GM21717 (cell line): ENCODE results near the gene ANO6.
"Not testable (repeated sequence)": the region's sequence is repeated elsewhere in the genome, so short reads cannot be mapped to it uniquely, and the experiment has no call there.

Experiments used
- ATAC-seq: cut with Tn5 transposase; IDR thresholded peaks from one replicate; pipeline ENCODE4 v1.9.1; 2021; ENCODE audit warnings: mild to moderate bottlenecking, moderate library complexity; ENCODE audit not compliant: unreplicated experiment

ANO6 gene

GRCh38 chr12:45388545-45388944, 172.7 kb downstream of the ANO6 start:
- ATAC-seq, result no peak

DNA sequence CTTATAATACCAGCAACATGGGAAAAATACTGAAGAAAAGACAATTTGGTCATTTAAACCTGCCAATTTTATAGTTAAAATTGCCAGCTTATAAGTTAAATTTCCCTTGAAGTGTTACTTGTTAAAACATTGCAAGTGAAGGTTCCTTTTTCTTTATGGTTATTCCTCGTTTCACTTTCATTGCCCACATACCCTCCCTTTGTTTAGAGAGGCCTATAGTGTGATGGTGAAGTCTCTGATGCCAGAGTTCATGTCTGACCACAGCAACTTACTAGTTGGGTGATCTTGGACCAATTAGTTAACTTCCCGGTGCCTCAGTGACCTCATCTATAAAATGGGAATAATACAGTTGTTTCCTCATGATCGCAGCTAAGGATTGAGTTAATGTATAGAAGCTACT, 173.5 kb downstream of the ANO6 start:
- no peak for ATAC-seq

GRCh38 chr12:45397499-45397898, 181.6 kb downstream of the ANO6 start:
- ATAC-seq, result not testable (repeated sequence)

DNA sequence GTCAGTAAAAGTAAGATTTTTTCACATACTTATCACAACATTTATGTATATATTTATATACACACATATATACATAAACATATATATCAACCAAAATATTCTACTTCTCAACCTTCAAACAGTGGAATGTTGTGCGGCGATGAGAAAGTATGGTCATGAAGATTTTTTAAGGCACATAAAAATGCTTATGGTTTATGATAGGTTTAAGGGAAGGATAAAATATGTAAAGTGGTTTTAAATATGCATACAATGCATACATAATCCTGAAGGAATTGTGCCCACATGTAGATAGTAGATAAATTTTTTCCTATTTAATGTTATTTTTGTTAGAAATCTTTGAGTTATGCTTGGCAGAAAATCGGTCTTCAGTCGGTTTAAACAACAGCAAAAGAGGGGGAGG, 182.7 kb downstream of the ANO6 start:
- ATAC-seq, result no peak

DNA sequence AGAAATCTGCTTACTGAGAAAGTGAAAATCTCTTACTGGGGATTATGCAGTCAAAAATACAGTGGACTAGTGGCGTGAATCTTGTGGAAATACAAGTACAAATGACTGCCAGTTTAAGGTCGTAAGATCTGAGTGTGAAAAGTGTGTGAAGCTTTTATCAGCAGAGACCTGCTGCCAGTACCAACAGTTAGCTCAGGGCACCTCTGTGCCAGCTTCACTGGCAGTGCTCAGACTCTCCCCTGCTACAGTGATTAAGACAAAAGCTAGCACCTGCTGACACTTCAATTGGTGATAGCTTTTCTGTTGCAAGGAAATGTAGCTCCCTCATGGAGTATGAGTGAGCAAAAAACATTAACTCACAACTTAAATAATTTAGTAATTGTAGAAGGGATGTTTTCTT, 185.1 kb downstream of the ANO6 start:
- no peak for ATAC-seq

GRCh38 chr12:45402288-45402687, 186.4 kb downstream of the ANO6 start:
- no peak for ATAC-seq

DNA sequence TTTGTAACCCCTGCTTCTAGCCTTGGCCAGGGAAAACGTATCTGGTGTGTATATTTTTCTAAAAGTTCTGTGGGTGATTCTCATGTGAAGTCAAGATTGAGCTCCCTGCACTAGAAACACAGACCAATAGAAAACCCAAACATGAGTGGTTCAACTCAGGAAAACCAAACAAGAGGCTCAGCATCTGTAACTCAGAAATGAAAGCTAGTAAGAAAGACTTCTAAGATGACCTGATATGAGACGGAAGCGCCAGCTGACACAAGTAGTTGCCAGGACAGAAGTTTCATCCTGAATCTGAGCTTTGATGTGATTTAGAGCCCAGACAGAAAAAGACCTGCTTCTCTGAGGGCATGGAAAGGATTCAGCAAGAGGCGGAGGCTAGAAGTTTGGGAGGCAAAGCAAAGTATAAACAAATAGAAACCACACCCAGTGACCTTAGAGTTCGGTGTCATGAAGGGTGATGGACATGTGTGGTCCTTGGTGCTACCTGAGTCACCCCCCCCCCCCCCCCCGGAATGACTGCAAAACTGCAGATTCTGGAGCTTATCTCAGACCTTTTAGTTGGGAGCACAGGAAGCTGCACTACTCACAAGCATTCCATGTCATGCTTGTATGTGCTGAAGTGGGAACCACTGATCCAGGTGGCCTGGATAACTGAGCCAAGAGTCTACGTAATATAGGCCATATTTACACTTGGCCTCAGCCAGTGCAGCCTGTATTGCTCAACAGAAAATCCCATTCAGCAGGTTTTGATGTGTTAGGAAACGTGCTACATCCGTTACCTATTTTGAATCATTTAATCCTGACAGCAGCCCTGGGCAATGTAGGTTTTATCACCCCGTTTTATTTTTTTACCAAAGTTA, 191.3 kb downstream of the ANO6 start:
- ATAC-seq, result no peak

GRCh38 chr12:45407981-45408728, 192.3 kb downstream of the ANO6 start:
- ATAC-seq, result no peak

DNA sequence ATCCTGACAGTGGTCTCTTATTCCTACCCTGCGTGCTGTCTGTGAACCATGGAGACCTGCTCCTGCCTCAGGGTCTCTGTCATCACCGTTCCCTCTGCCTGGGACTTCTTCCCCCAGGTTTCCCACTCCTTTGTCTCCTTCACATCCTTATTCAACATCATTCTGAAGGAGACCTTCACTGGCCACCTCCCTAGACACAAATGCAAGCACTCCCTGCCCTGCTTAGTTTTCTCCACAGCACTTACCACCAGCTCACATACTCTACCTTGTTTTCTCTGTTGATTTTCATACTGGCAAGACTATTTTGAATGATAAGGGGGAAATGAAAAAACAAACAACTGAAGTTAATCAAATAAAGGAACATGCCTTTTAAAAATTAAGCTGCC, 192.8 kb downstream of the ANO6 start:
- ATAC-seq, result no peak

DNA sequence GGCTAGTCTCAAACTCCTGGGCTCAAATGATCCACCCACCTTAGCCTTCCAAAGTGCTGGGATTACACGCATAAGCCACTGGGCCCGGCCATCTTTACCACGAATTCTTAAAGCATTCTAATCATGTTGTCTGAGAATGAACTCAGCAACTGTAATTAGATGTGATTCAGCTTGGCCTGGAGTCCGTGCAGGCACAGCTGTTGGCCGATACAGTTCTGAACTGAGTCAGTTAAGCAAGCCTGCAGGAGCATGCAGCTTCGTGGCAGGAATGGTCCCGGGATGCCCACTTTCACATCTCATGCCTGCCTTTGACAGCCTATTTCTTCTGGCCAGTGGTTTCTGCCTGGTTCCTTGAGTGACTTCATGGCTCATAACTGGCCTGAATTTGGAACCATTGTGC, 194.1 kb downstream of the ANO6 start:
- ATAC-seq, result no peak

DNA sequence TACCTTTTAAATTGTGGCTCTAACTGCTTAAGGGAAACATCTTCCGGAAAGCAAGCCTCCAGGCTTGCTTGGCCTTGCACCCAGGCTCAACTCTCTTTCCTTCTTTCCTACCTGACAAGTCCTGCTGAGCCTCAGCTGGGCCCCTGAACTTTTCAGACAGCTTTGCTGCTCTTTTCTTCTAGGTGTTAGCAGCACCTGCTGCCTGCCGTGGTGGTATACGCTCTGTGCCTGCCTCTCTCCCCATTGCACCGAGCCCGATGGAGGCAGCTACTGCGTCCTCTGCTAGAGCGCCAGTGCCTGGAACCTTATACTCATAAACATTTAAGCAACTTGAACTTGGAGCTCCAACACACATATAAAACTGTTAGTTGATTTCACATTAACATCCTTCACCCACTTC, 195.7 kb downstream of the ANO6 start:
- no peak for ATAC-seq

DNA sequence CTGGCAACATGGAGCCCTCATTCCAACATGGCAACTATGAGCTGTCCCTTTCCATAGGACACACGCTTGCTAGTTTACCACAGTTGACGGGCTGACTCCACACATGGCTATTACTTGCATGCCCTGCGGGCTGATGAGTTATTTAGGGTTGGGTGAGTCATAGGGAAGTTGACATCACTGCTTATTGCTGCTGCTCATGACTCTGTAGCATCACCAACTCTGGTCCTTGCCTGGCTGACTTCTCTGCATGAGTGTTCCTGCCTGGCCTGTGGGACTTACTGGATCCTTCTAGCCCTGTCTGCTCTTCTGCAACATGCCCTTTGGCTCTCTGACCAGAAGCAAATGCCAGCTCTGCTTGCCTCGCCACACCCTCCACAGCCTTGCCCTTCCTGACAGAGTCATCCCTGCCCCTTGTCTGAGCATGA, 199.5 kb downstream of the ANO6 start:
- peak; percentile 98 for ATAC-seq

DNA sequence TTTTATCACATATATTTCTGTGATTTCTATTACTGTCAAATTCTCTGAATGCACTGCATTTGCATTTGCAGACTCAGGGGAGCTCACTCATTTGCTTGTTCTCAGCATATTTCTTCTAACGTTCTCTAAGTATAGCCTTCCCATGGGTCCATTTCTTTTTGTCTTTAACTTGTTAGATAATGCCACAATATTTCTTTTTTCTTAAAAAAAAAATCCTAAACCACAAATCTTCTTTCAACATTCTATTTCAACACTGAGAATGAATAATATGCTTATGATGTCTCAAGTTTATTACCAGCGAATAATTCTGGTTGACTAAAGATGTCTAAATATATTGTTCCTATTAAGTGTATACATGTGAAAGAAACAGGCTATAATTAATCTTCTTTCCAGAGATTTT, 200.2 kb downstream of the ANO6 start:
- no peak for ATAC-seq

GRCh38 chr12:45418520-45418919, 202.6 kb downstream of the ANO6 start:
- no peak for ATAC-seq

DNA sequence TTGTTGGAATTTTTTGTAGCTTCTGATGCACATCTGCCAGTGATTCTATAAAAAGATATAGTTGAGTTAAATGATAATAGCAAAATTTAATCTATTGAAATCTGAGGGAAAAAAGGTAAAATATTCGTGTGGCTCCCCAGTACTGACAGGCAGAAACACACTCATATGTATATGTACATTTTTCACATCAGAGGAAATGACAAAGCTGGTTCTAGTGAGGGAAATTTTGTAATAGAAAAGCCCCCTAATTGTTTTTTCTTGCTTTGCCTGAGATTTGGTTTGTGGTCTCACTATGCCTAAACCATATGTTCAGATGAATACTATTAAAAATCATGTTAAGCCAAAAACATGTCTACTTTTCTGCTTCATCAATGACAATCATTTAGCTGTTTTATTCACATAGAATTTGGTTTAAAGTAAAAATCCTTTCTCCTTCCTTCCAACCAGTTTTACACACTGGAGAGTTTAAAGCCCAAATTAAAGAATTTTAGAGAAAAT, 203.5 kb downstream of the ANO6 start:
- ATAC-seq, result no peak

- no peak for ATAC-seq
Measured at GRCh38 chr12:45421736-45422135, 205.8 kb downstream of the ANO6 start.

- no peak for ATAC-seq
Measured at GRCh38 chr12:45423931-45424330, 208.0 kb downstream of the ANO6 start.

DNA sequence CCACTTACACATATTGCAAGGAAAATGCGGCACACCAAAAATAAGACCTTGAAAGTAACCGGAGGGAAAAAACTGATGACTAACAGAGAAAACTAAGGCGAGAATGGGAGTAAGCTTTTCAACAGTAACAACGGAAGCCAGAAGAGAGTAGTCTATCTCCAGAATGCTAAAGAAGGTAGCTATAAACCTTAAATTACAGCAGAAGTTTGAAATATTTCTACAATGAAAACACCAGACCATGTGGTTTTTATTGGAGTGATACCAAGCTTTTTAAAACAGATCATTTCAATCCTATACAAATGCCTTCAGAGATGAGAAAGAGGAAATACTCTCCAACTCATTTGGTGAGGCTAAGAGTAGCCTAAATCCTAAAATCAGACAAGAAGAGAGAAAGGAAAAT, 209.5 kb downstream of the ANO6 start:
- ATAC-seq, result no peak

DNA sequence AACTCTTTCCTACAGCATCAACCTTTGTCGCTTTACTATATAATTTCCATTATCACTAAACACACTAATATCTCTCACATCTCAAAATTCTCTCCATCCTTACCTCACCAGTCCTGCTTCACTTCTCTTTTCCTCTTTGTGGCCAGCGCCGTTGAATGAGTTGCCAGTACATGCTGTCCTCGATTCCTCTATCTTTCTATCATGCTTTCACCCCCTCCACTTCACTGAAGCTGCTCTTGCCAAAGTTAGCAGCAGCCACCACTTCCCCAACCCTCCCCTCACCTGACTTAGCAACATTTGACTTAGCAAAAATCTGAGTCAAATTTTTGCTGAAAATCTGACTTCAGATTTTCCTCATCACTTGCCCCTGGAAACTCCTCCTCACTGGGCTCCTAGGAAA, 210.4 kb downstream of the ANO6 start:
- ATAC-seq, result no peak

DNA sequence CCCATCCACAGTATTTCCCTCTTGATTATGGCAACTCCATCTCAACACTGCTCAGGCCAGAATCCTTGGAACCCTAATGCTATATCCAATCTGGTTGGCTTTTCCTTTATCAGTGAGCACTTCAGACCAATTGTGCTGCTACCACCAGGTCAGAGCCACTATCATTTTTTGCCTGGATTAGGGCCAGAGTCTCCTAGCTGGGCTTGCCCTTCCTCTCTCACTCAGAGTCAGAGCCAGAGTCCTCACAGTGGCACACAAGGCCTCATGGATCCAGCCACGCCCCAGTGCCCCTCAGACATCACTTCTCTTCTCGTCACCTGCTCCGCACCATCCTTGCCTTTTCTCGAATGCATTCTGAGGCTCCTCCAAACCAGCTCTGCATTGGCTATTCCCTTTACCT, 211.1 kb downstream of the ANO6 start:
- no peak for ATAC-seq

- no peak for ATAC-seq
Measured at GRCh38 chr12:45429831-45430230, 213.9 kb downstream of the ANO6 start.

DNA sequence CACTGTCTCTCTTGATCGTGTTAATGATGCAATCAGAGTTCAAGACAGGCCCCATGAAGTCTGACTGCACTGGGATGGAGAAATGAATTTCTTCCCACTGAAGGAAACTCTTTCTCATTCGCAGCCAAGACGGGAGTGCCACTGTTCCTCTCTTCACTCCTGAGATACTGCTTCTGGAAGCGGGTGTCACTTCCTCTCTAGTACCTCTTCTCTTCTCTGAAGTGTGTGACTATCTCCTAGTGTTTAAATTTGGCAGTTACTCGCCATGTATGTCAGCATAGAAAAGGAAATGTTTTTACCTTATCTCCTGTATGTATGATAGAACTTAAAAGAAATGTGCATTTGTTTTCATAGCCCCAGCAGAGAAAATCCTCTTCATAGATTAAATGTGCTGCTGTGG, 215.2 kb downstream of the ANO6 start:
- no peak for ATAC-seq
